Bronchial epithelial cell (primary cell): ENCODE measurements around the gene BUB1. TPM values are rescaled to one million over a fixed set of nuclear protein-coding genes. Genes with fewer than 3 reads are reported as not detected.
A peak's percentile ranks its signal among the peaks of the same experiment; 100 is the strongest.

Source experiments
- DNase-seq: peaks from one replicate; pipeline ENCODE4 v3.0.0-alpha.2; 2010; ENCODE audit warnings: low read depth
- FAIRE-seq: peaks from 2 replicates; lab custom pipeline; 2011; peaks lifted over from hg19 to GRCh38; lab: Jason Lieb, UNC
- H3K27me3 ChIP-seq: 2 replicates; pipeline ENCODE4 v1.5.1; 2011; ENCODE audit warnings: low read length; ENCODE audit not compliant: control insufficient read depth, insufficient read depth
- H3K36me3 ChIP-seq: 2 replicates; pipeline ENCODE4 v1.5.1; 2011; ENCODE audit warnings: low read length; ENCODE audit not compliant: control insufficient read depth, insufficient read depth
- H3K4me3 ChIP-seq: 2 replicates; pipeline ENCODE4 v1.5.1; 2011; ENCODE audit warnings: mild to moderate bottlenecking, low read depth, low read length, control low read depth
- CTCF ChIP-seq: IDR thresholded peaks from 2 replicates; pipeline ENCODE4 v1.5.1; 2011; ENCODE audit warnings: mild to moderate bottlenecking, moderate library complexity, low read length, control low read depth, inconsistent platforms; ENCODE audit not compliant: insufficient read depth, severe bottlenecking
- total RNA-seq: library from RNA; depleted of rRNA; stranded (reverse); fragments of >200 nt; gene quantifications from 2 replicates; pipeline ENCODE4 v1.2.1, GENCODE V29; 2014

Gene BUB1
- total RNA-seq, 1 donor from 2014 or later, result 1.3 TPM

GRCh38 chr2:110714452-110715224, 36.8 kb upstream of the BUB1 start:
- Histone ChIP-seq H3K27me3 (no peaks in the 10 kb centered on the region), H3K4me3 (no peak overlapping the region), H3K36me3 (no peaks in the 10 kb centered on the region)
- no peak for TF ChIP-seq CTCF
- no peak for DNase-seq
- no peak for FAIRE-seq

- no peak for FAIRE-seq
- Histone ChIP-seq H3K36me3 (no peaks in the 10 kb centered on the region), H3K4me3 (no peak overlapping the region), H3K27me3 (no peaks in the 10 kb centered on the region)
- TF ChIP-seq CTCF, result no peak
- DNase-seq, result peak; percentile 76
Observed at GRCh38 chr2:110713513-110714362, 35.9 kb upstream of the BUB1 start.

GRCh38 chr2:110712737-110713136, 34.9 kb upstream of the BUB1 start:
- TF ChIP-seq CTCF, result no peak
- no peak for FAIRE-seq
- Histone ChIP-seq H3K36me3 (no peaks in the 10 kb centered on the region), H3K4me3 (no peak overlapping the region), H3K27me3 (no peaks in the 10 kb centered on the region)
- no peak for DNase-seq

GRCh38 chr2:110708455-110708854, 30.6 kb upstream of the BUB1 start:
- no peak for TF ChIP-seq CTCF
- Histone ChIP-seq H3K4me3 (no peak overlapping the region), H3K36me3 (no peaks in the 10 kb centered on the region), H3K27me3 (peaks cover 3% of the 10 kb centered on the region)
- DNase-seq, result no peak
- FAIRE-seq, result no peak

GRCh38 chr2:110707386-110707965, 29.6 kb upstream of the BUB1 start:
- Histone ChIP-seq H3K4me3 (no peak overlapping the region), H3K27me3 (peaks cover 3% of the 10 kb centered on the region), H3K36me3 (no peaks in the 10 kb centered on the region)
- DNase-seq, result no peak
- FAIRE-seq, result no peak
- no peak for TF ChIP-seq CTCF
